Activated gamma-delta T cell treated with Interleukin-2 at 50 U/mL for 16 hours (primary cell): ENCODE data around the gene SLC39A11.
"Not testable (repeated sequence)": the region's sequence is repeated elsewhere in the genome, so short reads cannot be mapped to it uniquely, and the experiment has no call there.

Experiments used
- DNase-seq: peaks from one replicate; pipeline ENCODE4 v3.0.0-alpha.2; 2020

SLC39A11 gene

GRCh38 chr17:72726936-72727335 lies 365.6 kb downstream of the SLC39A11 start:
- peak; percentile 20 for DNase-seq

GRCh38 chr17:72725433-72726068 lies 366.9 kb downstream of the SLC39A11 start:
- DNase-seq, result peak; percentile 20

GRCh38 chr17:72724267-72724666 lies 368.2 kb downstream of the SLC39A11 start:
- no peak for DNase-seq

- DNase-seq, result no peak
Observed at GRCh38 chr17:72723711-72724110, 368.8 kb downstream of the SLC39A11 start.

- no peak for DNase-seq
Observed at GRCh38 chr17:72720494-72720825, 372.0 kb downstream of the SLC39A11 start.

GRCh38 chr17:72719578-72720493 lies 372.7 kb downstream of the SLC39A11 start:
- DNase-seq, result peak; percentile 12

GRCh38 chr17:72719206-72719577 lies 373.3 kb downstream of the SLC39A11 start:
- no peak for DNase-seq

GRCh38 chr17:72717676-72718075 lies 374.8 kb downstream of the SLC39A11 start:
- no peak for DNase-seq

- no peak for DNase-seq
Observed at GRCh38 chr17:72717276-72717675, 375.2 kb downstream of the SLC39A11 start.

- no peak for DNase-seq
Observed at GRCh38 chr17:72715906-72716572, 376.4 kb downstream of the SLC39A11 start.

- DNase-seq, result no peak
Observed at GRCh38 chr17:72714357-72714966, 378.0 kb downstream of the SLC39A11 start.

- no peak for DNase-seq
Observed at GRCh38 chr17:72713701-72714100, 378.8 kb downstream of the SLC39A11 start.

GRCh38 chr17:72711521-72712310 lies 380.8 kb downstream of the SLC39A11 start:
- DNase-seq, result no peak

GRCh38 chr17:72710834-72711233 lies 381.7 kb downstream of the SLC39A11 start:
- no peak for DNase-seq

GRCh38 chr17:72710202-72710601 lies 382.3 kb downstream of the SLC39A11 start:
- no peak for DNase-seq

GRCh38 chr17:72708682-72709081 lies 383.8 kb downstream of the SLC39A11 start:
- DNase-seq, result not testable (repeated sequence)

- no peak for DNase-seq
Observed at GRCh38 chr17:72707881-72708280, 384.6 kb downstream of the SLC39A11 start.

GRCh38 chr17:72706396-72706981 lies 386.0 kb downstream of the SLC39A11 start:
- no peak for DNase-seq

GRCh38 chr17:72705905-72706395 lies 386.5 kb downstream of the SLC39A11 start:
- no peak for DNase-seq

- DNase-seq, result no peak
Observed at GRCh38 chr17:72702998-72703397, 389.5 kb downstream of the SLC39A11 start.

GRCh38 chr17:72702136-72702735 lies 390.3 kb downstream of the SLC39A11 start:
- no peak for DNase-seq
